Measurements from ENCODE around the gene PREB.

Gene PREB

DNA sequence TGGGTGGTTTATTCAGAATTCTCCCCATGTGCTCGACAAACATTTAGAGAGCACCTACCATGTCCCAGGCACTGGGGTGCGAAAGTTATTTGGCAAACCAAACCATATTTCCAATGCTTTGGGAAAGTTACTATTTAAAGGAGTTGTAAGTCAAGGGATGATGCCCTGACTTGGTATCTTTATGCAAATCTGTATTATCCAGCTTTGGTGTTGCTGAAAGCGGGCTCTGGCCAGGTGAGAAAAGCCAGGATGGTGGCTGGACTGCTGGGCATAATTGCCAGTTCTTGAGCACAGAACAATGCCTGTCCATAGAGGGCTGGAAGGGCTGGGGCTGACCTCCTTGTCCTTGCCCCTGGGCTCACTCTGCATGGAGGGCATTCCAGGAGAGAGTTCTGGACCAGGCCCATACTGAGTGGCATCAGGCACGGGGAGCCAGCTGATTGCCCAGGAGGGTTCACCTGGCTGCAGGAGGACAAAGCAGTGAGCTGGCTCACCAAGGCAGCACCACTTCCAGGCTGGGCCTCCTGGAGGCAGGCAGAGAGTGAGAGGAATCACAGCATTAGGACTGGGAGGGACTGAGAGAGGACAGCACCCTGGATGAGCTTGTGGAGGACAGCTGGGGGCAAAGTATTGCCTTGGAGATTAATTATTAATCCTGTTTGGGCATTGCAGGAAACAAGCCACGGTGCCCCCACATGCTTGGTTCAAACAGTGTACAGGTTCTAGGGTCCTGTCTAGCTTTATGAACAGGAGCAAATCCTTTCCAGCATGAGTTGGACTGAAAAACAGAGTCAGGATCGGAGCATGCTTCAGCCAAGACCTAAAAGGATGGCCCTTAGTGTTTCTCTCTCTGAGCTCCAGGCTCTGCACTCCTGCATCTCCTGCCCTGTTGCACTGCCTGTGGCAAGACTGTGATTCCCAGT is 40.7 kb downstream of the PREB start:
- Histone ChIP-seq H3K36me3 (ENCODE audit: control insufficient read depth, insufficient read depth, low read length) (no peaks in the 10 kb centered on the region), H3K4me3 (replicated peaks; ENCODE audit: low read depth, low read length) (no peak overlapping the region), H3K27me3 (replicated peaks; ENCODE audit: control insufficient read depth, insufficient read depth, low read length) (no peaks in the 10 kb centered on the region)
- no peak for DNase-seq (ENCODE audit: extremely low read depth, insufficient read length)
- no peak for TF ChIP-seq CTCF (IDR thresholded peaks at IDR 0.05; ENCODE audit: insufficient read depth, low read length, poor library complexity, severe bottlenecking)

GRCh38 chr2:27092696-27093429 is 41.6 kb downstream of the PREB start:
- Histone ChIP-seq H3K27me3 (replicated peaks; ENCODE audit: control insufficient read depth, insufficient read depth, low read length) (no peaks in the 10 kb centered on the region), H3K4me3 (replicated peaks; ENCODE audit: low read depth, low read length) (no peak overlapping the region), H3K36me3 (ENCODE audit: control insufficient read depth, insufficient read depth, low read length) (no peaks in the 10 kb centered on the region)
- DNase-seq (ENCODE audit: extremely low read depth, insufficient read length) = no peak
- TF ChIP-seq CTCF (IDR thresholded peaks at IDR 0.05; ENCODE audit: insufficient read depth, low read length, poor library complexity, severe bottlenecking) = no peak

GRCh38 chr2:27091746-27092695 is 42.4 kb downstream of the PREB start:
- no peak for TF ChIP-seq CTCF (IDR thresholded peaks at IDR 0.05; ENCODE audit: insufficient read depth, low read length, poor library complexity, severe bottlenecking)
- no peak for DNase-seq (ENCODE audit: extremely low read depth, insufficient read length)
- H3K27me3 ChIP-seq (replicated peaks; ENCODE audit: control insufficient read depth, insufficient read depth, low read length) = no peaks in the 10 kb centered on the region
- H3K36me3 ChIP-seq (ENCODE audit: control insufficient read depth, insufficient read depth, low read length) = no peaks in the 10 kb centered on the region
- no peak overlapping the region for H3K4me3 ChIP-seq (replicated peaks; ENCODE audit: low read depth, low read length)

DNA sequence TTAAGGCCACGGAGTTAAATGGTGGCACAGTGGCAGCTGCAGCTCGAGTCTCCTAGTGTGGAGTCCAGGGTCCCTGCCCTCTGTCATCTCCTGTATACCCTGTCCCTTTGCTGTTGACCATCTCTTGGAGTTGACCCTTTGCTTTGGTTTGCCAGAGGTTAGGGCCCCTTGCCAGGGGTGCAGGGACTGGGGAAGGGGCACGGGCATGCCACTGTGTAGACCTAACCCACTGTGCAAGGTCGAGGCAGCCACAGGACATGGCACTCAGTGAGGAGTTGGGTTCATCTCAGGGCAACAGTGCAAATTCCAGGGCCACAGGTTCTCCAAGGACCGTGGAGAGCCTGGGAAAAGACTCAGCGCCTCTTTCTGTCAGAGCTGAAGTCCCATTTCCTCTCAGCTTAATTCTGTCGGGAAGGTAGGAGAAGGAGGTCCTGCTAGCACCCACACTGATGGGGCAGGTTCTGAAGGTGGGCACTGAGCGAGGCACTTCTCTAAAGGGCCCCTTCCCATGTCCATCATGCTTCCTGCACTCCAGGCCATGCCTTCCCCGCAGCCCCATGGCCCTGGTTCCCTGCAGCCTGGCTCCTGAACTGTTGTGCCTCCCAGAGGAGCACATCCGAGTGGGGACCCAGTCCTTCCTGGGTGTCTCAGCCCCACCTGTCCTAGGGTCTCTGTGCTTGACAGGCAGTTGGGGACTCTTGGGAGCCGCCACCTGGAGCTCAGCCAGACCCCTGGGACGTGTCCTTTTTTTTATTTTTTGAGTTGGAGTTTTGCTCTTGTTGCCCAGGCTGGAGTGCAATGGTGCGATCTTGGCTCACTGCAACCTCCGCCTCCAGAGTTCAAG is 45.1 kb downstream of the PREB start:
- H3K27me3 ChIP-seq (replicated peaks; ENCODE audit: control insufficient read depth, insufficient read depth, low read length) = no peaks in the 10 kb centered on the region
- no peak overlapping the region for H3K4me3 ChIP-seq (replicated peaks; ENCODE audit: low read depth, low read length)
- no peaks in the 10 kb centered on the region for H3K36me3 ChIP-seq (ENCODE audit: control insufficient read depth, insufficient read depth, low read length)
- no peak for DNase-seq (ENCODE audit: extremely low read depth, insufficient read length)
- no peak for TF ChIP-seq CTCF (IDR thresholded peaks at IDR 0.05; ENCODE audit: insufficient read depth, low read length, poor library complexity, severe bottlenecking)

DNA sequence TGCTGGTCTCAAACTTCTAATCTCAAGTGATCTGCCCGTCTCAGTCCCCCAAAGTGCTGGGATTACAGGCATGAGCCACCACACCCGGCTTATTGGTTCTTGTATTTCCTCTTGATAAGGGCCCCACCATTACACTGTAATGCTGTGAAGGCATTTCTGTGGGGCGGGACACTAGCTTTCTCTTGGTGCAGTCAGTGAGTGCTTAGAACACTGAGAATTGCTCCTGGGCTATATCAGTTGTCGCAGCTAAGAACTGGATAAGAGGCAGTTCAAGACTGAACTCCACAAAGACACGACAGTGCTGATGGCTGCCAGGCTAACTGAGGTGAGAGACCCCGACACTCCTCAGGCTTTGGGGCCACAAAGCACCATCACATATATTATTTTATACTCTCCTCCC is 45.8 kb downstream of the PREB start:
- H3K27me3 ChIP-seq (replicated peaks; ENCODE audit: control insufficient read depth, insufficient read depth, low read length) = no peaks in the 10 kb centered on the region
- H3K36me3 ChIP-seq (ENCODE audit: control insufficient read depth, insufficient read depth, low read length) = no peaks in the 10 kb centered on the region
- DNase-seq (ENCODE audit: extremely low read depth, insufficient read length) = no peak
- H3K4me3 ChIP-seq (replicated peaks; ENCODE audit: low read depth, low read length) = no peak overlapping the region
- no peak for TF ChIP-seq CTCF (IDR thresholded peaks at IDR 0.05; ENCODE audit: insufficient read depth, low read length, poor library complexity, severe bottlenecking)
